Measurements from ENCODE around the gene SC5D.

The SC5D gene

GRCh38 chr11:121253951-121254350 lies 38.6 kb upstream of the SC5D start:
- DNase-seq (ENCODE audit: low read depth in 1 of 2, low spot score in 1 of 2), result no peak
- Histone ChIP-seq H3K27me3 (ENCODE audit: insufficient read depth, poor library complexity, severe bottlenecking) (no peaks in the 10 kb centered on the region), H3K27ac (replicated peaks) (no peak overlapping the region), H3K4me3 (replicated peaks; ENCODE audit: insufficient read depth, low read length) (no peak overlapping the region)
- TF ChIP-seq, protein P1, sequence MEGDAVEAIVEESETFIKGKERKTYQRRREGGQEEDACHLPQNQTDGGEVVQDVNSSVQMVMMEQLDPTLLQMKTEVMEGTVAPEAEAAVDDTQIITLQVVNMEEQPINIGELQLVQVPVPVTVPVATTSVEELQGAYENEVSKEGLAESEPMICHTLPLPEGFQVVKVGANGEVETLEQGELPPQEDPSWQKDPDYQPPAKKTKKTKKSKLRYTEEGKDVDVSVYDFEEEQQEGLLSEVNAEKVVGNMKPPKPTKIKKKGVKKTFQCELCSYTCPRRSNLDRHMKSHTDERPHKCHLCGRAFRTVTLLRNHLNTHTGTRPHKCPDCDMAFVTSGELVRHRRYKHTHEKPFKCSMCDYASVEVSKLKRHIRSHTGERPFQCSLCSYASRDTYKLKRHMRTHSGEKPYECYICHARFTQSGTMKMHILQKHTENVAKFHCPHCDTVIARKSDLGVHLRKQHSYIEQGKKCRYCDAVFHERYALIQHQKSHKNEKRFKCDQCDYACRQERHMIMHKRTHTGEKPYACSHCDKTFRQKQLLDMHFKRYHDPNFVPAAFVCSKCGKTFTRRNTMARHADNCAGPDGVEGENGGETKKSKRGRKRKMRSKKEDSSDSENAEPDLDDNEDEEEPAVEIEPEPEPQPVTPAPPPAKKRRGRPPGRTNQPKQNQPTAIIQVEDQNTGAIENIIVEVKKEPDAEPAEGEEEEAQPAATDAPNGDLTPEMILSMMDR (IDR thresholded peaks at IDR 0.05; ENCODE audit: insufficient read depth, low read length), result no peak
- no peak for TF ChIP-seq SPI1 (IDR thresholded peaks at IDR 0.05; ENCODE audit: borderline replicate concordance, low read depth)
- TF ChIP-seq GABPA (IDR thresholded peaks at IDR 0.05; ENCODE audit: low read depth), result no peak
- no peak for TF ChIP-seq POLR2AphosphoS5 (IDR thresholded peaks at IDR 0.05; ENCODE audit: low read depth)
- TF ChIP-seq REST (IDR thresholded peaks at IDR 0.05; ENCODE audit: insufficient replicate concordance, low read depth), result no peak

DNA sequence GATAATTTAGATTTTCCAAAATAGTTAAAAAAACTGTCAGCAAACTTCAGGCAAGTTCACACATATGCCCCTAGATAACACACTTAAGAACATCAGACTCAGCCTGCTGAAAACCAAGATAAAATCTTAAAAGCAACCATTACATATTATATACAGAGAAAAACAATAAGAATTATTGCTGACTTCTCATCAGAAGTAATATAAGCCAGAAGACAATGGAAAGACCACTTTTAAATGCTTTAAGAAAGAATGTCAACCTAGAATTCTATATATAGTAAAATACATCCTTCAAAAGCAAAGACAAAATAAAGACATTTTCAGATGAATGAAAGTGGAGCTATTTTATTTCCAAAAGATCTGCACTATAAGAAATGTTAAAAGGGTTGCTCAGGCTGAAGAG lies 37.8 kb upstream of the SC5D start:
- Histone ChIP-seq H3K27me3 (ENCODE audit: insufficient read depth, poor library complexity, severe bottlenecking) (no peaks in the 10 kb centered on the region), H3K27ac (replicated peaks) (no peak overlapping the region), H3K4me3 (replicated peaks; ENCODE audit: insufficient read depth, low read length) (no peak overlapping the region)
- no peak for TF ChIP-seq REST (IDR thresholded peaks at IDR 0.05; ENCODE audit: insufficient replicate concordance, low read depth)
- no peak for TF ChIP-seq GABPA (IDR thresholded peaks at IDR 0.05; ENCODE audit: low read depth)
- TF ChIP-seq POLR2AphosphoS5 (IDR thresholded peaks at IDR 0.05; ENCODE audit: low read depth), result no peak
- TF ChIP-seq, protein P1 (IDR thresholded peaks at IDR 0.05; ENCODE audit: insufficient read depth, low read length), result no peak
- TF ChIP-seq SPI1 (IDR thresholded peaks at IDR 0.05; ENCODE audit: borderline replicate concordance, low read depth), result no peak
- no peak for DNase-seq (ENCODE audit: low read depth in 1 of 2, low spot score in 1 of 2)

- DNase-seq (ENCODE audit: low read depth in 1 of 2, low spot score in 1 of 2), result no peak
- TF ChIP-seq GABPA (IDR thresholded peaks at IDR 0.05; ENCODE audit: low read depth), result no peak
- Histone ChIP-seq H3K27ac (replicated peaks) (no peak overlapping the region), H3K4me3 (replicated peaks; ENCODE audit: insufficient read depth, low read length) (no peak overlapping the region), H3K27me3 (ENCODE audit: insufficient read depth, poor library complexity, severe bottlenecking) (peaks cover 3% of the 10 kb centered on the region)
Measured at GRCh38 chr11:121255473-121256125, 37.0 kb upstream of the SC5D start.

DNA sequence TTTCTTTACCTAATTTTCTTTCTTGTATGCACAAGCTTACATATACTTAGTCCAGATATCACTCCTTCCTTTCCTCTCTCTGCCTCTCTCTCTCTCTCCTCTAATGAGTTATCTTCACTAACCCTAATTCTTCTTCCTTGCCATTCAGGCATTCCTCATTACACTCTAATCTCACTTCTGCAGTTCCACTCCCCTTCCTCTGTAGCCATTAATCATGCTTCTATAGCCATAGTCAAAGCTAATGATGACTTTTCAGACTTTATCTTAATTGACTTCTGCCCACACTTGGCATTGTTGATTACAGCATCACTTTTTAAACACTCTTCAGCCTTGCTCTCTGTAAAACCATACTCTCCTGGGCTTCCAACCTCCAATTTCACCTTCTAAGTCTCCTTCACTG lies 35.3 kb upstream of the SC5D start:
- Histone ChIP-seq H3K27ac (replicated peaks) (no peak overlapping the region), H3K4me3 (replicated peaks; ENCODE audit: insufficient read depth, low read length) (no peak overlapping the region), H3K27me3 (ENCODE audit: insufficient read depth, poor library complexity, severe bottlenecking) (peaks cover 5% of the 10 kb centered on the region)
- no peak for DNase-seq (ENCODE audit: low read depth in 1 of 2, low spot score in 1 of 2)
- TF ChIP-seq REST (IDR thresholded peaks at IDR 0.05; ENCODE audit: insufficient replicate concordance, low read depth) (no peak), POLR2AphosphoS5 (IDR thresholded peaks at IDR 0.05; ENCODE audit: low read depth) (no peak), SPI1 (IDR thresholded peaks at IDR 0.05; ENCODE audit: borderline replicate concordance, low read depth) (no peak), GABPA (IDR thresholded peaks at IDR 0.05; ENCODE audit: low read depth) (no peak)
- TF ChIP-seq, protein P1 (IDR thresholded peaks at IDR 0.05; ENCODE audit: insufficient read depth, low read length), result no peak

All from HL-60 (cell line).